Keratinocyte (primary cell): ENCODE measurements around the gene ADAMTS1.

Experiments used
- EZH2 ChIP-seq: IDR thresholded peaks from one replicate; pipeline ENCODE4 v1.6.1; 2012; ENCODE audit warnings: inconsistent platforms, mild to moderate bottlenecking, low read length, moderate library complexity
- TF ChIP-seq, protein P1 (sequence below), 3 experiments: IDR thresholded peaks in 1 of 3; conservative IDR thresholded peaks in 1 of 3; optimal IDR thresholded peaks in 1 of 3; 2 replicates in 2 of 3; 3 replicates in 1 of 3; pipeline versions ENCODE3 to v1.5.1; 2011; ENCODE audit warnings: low read length in 3 of 3, mild to moderate bottlenecking in 3 of 3, moderate library complexity in 2 of 3, control low read depth in 1 of 3, inconsistent platforms in 1 of 3; ENCODE audit not compliant: insufficient read depth in 2 of 3; ENCODE audit errors: extremely low read depth in 1 of 3

DNA sequence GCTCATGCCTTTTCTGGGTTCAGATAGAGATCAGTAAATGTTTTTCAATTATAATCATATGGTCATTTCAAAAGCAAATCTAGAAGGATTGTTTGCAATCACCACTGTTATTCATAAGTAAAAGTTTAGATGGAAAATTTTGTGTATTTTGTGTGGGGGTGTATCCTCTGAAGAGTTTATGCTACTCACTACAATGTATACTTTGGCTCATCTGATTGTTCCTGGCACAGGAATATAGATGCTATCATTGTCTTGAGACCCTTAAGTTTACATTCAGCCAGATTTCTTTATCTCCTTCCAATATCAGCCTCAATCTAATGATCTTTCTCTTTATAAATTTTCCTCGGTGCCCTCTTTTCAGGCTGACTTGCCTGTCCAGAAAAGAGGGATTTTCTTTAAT is 33.0 kb downstream of the ADAMTS1 start:
- TF ChIP-seq EZH2 = no peak
- TF ChIP-seq, protein P1, sequence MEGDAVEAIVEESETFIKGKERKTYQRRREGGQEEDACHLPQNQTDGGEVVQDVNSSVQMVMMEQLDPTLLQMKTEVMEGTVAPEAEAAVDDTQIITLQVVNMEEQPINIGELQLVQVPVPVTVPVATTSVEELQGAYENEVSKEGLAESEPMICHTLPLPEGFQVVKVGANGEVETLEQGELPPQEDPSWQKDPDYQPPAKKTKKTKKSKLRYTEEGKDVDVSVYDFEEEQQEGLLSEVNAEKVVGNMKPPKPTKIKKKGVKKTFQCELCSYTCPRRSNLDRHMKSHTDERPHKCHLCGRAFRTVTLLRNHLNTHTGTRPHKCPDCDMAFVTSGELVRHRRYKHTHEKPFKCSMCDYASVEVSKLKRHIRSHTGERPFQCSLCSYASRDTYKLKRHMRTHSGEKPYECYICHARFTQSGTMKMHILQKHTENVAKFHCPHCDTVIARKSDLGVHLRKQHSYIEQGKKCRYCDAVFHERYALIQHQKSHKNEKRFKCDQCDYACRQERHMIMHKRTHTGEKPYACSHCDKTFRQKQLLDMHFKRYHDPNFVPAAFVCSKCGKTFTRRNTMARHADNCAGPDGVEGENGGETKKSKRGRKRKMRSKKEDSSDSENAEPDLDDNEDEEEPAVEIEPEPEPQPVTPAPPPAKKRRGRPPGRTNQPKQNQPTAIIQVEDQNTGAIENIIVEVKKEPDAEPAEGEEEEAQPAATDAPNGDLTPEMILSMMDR (optimal IDR thresholded peaks at IDR 0.05 in 1 of 3, IDR thresholded peaks at IDR 0.05 in 1 of 3, conservative IDR thresholded peaks at IDR 0.05 in 1 of 3; ENCODE audit: extremely low read depth in 1 of 3, insufficient read depth in 2 of 3, low read length in 3 of 3) = no peak
